Activated naive CD4-positive, alpha-beta T cell treated with anti-CD3 and anti-CD28 coated beads, Interleukin-2, amount 50 U/mL, for 24 hours (primary cell): ENCODE data around the gene HELZ.
"Not testable (repeated sequence)": the region's sequence is repeated elsewhere in the genome, so short reads cannot be mapped to it uniquely, and the experiment has no call there.

Experiments
- H3K27ac Mint-ChIP-seq: one replicate; pipeline ENCODE4 v1.8.0; 2021; ENCODE audit warnings: mild to moderate bottlenecking, mixed read lengths
- H3K27me3 Mint-ChIP-seq: one replicate; pipeline ENCODE4 v1.8.0; 2021; ENCODE audit warnings: mixed read lengths
- H3K36me3 Mint-ChIP-seq: one replicate; pipeline ENCODE4 v1.8.0; 2021; ENCODE audit warnings: mixed read lengths
- H3K4me1 Mint-ChIP-seq: one replicate; pipeline ENCODE4 v1.8.0; 2021; ENCODE audit warnings: mixed read lengths
- H3K4me3 Mint-ChIP-seq: one replicate; pipeline ENCODE4 v1.8.0; 2021; ENCODE audit warnings: mild to moderate bottlenecking, mixed read lengths
- H3K9me3 Mint-ChIP-seq: one replicate; pipeline ENCODE4 v1.8.0; 2021; ENCODE audit warnings: mixed read lengths

Gene HELZ

DNA sequence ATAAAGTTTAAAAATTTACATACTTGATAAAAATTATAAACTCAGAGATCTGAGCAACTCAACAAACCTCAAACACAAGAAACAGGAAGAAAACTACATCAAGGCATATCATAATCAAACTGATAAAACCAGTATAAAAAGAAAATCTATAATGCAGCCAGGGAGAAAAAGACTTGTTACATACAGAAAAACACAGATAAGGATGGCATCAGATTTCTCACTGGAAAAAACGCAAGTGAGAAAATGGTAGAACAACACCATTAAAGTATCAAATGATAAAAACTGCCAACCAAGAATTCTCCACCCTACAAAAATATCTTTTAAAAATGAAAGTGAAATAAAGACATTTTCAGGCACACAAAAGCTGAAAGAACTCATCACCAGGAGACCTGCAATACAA, 129.6 kb downstream of the HELZ start:
- H3K36me3 Mint-ChIP-seq = peaks cover 64% of the 10 kb centered on the region
- H3K4me1 Mint-ChIP-seq = peaks cover 22% of the 10 kb centered on the region
- no peak overlapping the region for H3K27ac Mint-ChIP-seq

DNA sequence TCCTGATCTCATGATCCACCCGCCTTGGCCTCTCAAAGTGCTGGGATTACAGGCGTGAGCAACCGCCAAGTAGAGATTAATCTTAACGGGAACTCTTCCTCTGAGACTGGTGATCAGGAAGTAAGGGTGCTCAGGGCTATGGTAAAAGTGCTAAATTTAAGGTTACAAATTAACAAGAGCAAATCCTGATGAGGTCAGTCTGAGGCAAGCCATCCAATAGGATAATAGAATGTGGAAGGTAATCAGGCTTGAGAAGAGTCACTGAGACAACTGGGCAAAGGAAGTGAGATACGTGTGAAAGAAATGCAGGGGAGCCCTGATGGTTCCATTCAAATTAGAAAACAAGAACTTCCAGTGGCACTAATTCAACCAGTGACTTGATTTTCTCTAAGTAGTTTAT, 131.5 kb downstream of the HELZ start:
- Mint-ChIP-seq H3K27ac (no peak overlapping the region), H3K4me3 (no peak overlapping the region), H3K27me3 (no peaks in the 10 kb centered on the region), H3K9me3 (peaks cover 9% of the 10 kb centered on the region), H3K36me3 (peaks cover 59% of the 10 kb centered on the region), H3K4me1 (peaks cover 22% of the 10 kb centered on the region)

More for the DNA sequence above, 129.6 kb downstream of the HELZ start:
- H3K4me3 Mint-ChIP-seq = no peak overlapping the region
- H3K27me3 Mint-ChIP-seq = no peaks in the 10 kb centered on the region
- H3K9me3 Mint-ChIP-seq = peaks cover 9% of the 10 kb centered on the region

DNA sequence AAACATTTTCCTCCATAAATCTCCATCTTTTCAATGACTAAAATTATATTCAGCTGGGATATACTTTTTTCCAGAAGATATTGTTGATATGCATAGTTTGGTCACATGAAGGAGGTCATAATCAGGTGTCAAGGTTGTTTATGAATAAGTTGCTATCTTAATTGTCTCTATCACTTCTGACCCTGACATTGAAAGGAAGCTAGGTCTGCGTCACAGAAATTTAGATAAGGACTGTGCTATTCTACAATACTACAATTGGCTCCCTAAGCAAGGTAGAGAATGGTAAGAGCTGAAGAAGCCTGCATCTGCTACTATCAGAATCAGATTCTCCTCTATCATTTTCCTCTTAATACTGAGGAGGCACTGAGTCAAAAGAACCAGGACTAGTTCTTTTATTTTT, 133.2 kb downstream of the HELZ start:
- Mint-ChIP-seq H3K4me1 (peaks cover 26% of the 10 kb centered on the region), H3K9me3 (peaks cover 9% of the 10 kb centered on the region), H3K27me3 (no peaks in the 10 kb centered on the region), H3K36me3 (peaks cover 55% of the 10 kb centered on the region), H3K4me3 (no peak overlapping the region), H3K27ac (no peak overlapping the region)

DNA sequence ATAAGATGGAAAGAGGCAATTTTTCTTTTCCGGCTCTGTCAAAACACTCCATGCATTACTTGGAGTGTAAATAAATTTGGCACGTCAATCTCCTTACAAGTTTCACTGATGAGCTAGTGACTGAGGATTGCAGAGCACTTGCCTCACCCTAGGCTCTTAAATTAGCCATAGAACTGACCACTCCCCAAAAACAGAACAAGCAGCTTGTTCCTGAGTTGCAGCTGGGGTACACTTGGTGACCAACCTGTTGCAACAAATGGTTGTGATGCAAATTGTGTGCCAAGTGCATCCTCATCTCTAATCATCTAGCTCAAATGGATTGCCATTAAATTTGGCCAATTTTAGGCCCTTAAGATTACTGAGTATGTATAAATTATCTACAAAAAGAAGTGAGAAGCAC, 133.7 kb downstream of the HELZ start:
- H3K27me3 Mint-ChIP-seq = no peaks in the 10 kb centered on the region
- peaks cover 24% of the 10 kb centered on the region for H3K4me1 Mint-ChIP-seq
- H3K36me3 Mint-ChIP-seq = peaks cover 52% of the 10 kb centered on the region
- no peak overlapping the region for H3K4me3 Mint-ChIP-seq
- no peak overlapping the region for H3K27ac Mint-ChIP-seq
- peaks cover 6% of the 10 kb centered on the region for H3K9me3 Mint-ChIP-seq

DNA sequence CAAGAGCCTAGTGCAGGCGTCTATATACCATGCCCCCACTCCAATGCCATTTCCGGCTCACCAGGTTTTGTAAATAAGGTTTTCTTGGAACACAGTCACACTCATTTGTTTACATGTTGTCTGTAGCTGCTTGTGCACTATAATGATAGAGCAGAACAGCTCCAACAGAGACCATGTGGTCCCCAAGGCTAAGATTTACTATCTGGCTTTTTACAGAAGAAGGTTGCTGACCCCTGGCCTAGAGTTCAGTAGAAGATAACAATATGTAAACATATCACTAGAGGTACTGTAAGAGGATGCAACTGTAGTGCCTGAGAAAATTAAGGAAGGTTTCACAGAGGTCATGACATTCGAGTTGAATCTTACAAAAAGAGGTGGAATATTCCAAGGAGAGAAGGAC, 134.4 kb downstream of the HELZ start:
- no peaks in the 10 kb centered on the region for H3K27me3 Mint-ChIP-seq
- no peaks in the 10 kb centered on the region for H3K9me3 Mint-ChIP-seq
- peaks cover 46% of the 10 kb centered on the region for H3K36me3 Mint-ChIP-seq
- H3K4me3 Mint-ChIP-seq = no peak overlapping the region
- H3K4me1 Mint-ChIP-seq = peaks cover 18% of the 10 kb centered on the region
- H3K27ac Mint-ChIP-seq = no peak overlapping the region

DNA sequence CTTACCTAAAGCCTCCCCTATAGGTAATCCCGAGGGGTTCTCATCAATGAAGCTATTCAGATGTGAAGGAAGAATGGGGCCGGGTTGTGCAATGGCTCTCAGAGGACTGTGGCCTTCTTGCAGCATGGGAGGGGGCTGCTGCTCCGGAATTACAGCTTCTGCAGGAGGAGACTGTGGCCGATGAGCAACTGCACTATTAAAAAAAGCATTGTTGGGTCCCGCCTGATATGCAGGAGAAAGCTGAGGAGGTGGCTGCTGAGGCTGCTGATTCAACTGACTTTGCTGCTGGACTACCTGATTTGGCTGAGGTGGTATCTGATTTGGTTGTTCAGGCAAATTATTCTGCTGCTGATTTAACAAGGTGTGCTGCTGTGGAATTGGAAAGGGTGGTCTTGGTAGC, 135.9 kb downstream of the HELZ start:
- Mint-ChIP-seq H3K4me1 (peaks cover 21% of the 10 kb centered on the region), H3K4me3 (no peak overlapping the region), H3K9me3 (no peaks in the 10 kb centered on the region), H3K27me3 (no peaks in the 10 kb centered on the region), H3K36me3 (peaks cover 47% of the 10 kb centered on the region), H3K27ac (no peak overlapping the region)

DNA sequence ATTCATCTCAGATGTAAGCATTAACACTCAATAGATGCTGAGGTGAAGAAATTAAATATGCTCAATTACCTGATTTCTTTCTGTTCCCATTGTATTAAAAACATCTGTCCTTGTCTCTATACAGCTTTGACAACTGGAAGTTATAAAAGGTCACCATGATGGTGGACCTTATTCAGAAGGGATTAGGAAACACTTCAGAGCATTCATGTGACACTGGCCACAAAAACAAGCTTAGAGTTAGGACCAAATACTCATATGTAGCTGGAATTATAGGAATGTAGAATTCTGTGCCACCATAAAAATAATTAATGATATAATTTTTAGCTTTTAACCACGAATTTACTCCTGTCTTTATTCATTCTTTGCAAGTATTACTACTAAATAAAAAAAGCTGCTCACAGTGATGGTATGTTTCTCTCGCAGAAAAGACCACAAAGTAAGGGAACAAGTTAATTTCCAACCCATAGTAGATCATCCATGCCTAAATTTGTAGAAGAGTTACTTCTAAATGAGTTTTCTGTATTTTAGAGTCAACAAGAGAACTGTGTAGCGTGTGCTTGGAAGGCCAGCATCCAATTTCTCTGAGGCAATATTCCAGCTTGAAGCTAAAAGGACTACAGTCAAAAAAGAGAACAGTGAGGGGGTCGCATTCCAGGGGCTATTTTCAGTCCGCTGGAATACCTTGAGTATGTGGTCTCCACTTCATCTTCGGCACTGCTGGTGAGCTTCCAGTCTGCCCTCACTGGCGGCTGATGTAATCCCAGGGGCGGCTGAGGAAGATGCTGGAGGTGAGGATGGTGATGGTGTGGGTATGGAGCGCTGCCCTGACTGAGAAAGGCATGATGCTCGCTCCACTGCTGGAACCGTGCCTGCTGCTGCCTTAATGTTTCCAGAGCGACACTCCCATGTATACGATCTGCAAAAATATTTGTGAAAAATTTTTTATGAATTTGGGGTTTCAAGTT, 136.9 kb downstream of the HELZ start:
- no peaks in the 10 kb centered on the region for H3K27me3 Mint-ChIP-seq
- peaks cover 44% of the 10 kb centered on the region for H3K36me3 Mint-ChIP-seq
- H3K9me3 Mint-ChIP-seq = no peaks in the 10 kb centered on the region
- no peak overlapping the region for H3K4me3 Mint-ChIP-seq
- H3K4me1 Mint-ChIP-seq = peaks cover 28% of the 10 kb centered on the region
- H3K27ac Mint-ChIP-seq = no peak overlapping the region

DNA sequence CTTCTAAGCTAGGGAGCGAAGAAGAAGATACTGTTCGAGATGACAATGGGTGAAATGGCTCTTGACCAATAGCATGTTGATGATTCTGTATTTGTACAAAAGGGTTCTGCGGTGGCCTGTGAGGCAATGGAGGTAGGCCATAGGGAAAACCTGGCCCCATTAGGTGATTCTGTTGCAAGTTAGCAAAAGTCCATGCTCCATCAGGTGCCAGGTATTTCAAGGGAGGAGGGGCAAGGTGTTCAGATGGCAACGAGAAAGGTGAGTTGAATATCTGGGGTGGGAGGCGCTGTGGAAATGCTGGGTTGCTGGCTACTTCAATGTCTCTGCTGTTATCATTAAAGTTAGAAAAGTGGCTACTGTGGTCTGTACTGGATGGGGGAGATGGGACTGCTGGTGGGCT, 137.8 kb downstream of the HELZ start:
- no peaks in the 10 kb centered on the region for H3K27me3 Mint-ChIP-seq
- peaks cover 39% of the 10 kb centered on the region for H3K36me3 Mint-ChIP-seq
- no peak overlapping the region for H3K27ac Mint-ChIP-seq
- H3K4me1 Mint-ChIP-seq = peaks cover 37% of the 10 kb centered on the region
- H3K4me3 Mint-ChIP-seq = no peak overlapping the region
- no peaks in the 10 kb centered on the region for H3K9me3 Mint-ChIP-seq

DNA sequence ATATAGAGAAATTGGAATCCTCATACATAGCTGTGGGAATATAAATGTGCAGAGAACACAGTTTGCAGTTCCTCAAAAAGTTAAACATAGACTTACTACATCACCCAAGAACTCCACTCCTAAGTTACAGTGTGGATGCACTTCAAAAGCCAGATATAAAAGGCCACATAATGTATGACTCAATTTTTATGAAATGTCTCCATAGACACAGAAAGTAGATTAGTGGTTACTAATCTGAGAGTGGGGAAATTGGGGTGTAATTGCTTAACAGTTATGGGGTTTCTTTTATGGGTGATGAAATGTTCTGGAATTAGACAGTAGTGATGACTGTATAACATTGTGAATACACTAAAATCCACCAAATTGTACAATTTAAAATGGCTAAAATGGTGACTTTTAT, 139.8 kb downstream of the HELZ start:
- no peaks in the 10 kb centered on the region for H3K27me3 Mint-ChIP-seq
- peaks cover 50% of the 10 kb centered on the region for H3K4me1 Mint-ChIP-seq
- peak overlapping the region; percentile 70 for H3K27ac Mint-ChIP-seq
- peaks cover 37% of the 10 kb centered on the region for H3K36me3 Mint-ChIP-seq
- no peak overlapping the region for H3K4me3 Mint-ChIP-seq
- no peaks in the 10 kb centered on the region for H3K9me3 Mint-ChIP-seq

DNA sequence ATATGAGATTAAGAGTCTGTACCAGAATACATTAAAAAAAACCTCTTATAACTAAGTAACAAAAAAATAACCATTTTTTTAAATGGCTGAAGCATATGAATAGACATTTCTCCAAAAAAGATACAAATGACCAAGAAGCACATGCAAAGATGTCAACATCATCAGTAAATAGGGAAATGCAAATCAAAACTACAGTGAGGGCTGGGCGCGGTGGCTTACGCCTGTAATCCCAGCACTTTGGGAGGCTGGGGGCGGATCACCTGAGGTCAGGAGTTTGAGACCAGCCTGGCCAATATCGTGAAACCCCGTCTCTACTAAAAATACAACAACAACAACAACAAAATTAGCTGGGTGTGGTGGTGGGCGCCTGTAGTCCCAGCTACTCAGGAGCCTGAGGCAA, 140.4 kb downstream of the HELZ start:
- Mint-ChIP-seq H3K4me1 (peaks cover 54% of the 10 kb centered on the region), H3K36me3 (peaks cover 37% of the 10 kb centered on the region)
- H3K4me3 Mint-ChIP-seq, H3K27ac Mint-ChIP-seq, H3K27me3 Mint-ChIP-seq, H3K9me3 Mint-ChIP-seq: not testable (repeated sequence)

DNA sequence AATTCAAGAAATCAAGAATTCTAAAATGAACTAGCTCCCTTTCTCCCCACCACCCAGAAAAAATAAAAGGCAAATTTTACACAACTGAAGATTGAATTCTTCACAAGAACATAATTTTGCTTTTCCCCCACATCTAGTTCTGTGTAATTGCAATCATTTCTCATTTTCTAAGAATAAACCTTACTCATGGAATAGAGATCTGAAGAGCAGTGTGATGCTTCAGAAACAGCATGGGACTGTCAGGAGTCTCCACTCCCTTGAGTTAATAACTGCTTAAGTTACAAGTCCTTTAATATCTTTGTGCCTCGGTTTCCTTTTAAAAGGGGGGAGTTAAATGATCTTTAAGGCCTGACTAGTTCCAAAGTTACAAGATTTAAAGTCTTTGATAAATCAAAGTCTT, 147.0 kb downstream of the HELZ start:
- Mint-ChIP-seq H3K27me3 (no peaks in the 10 kb centered on the region), H3K27ac (no peak overlapping the region), H3K36me3 (peaks cover 28% of the 10 kb centered on the region), H3K4me1 (peaks cover 68% of the 10 kb centered on the region), H3K9me3 (no peaks in the 10 kb centered on the region), H3K4me3 (no peak overlapping the region)

DNA sequence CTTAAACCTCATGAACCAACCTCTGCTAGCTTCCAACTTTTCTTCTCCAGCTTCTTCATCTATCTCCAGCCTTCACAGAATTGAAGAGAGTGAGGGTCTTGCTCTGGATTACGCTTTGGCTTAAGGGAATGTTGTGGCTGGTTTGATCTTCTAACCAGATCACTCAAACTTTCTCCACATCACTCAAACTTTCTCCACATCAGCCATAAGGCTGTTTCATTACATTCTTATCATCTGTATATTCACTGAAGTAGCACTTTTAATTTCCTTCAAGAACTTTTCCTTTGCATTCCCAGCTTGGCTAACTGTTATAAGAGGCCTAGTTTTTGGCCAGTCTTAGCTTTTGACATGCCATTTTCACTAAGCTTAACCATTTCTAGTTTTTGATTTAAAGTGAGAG, 148.4 kb downstream of the HELZ start:
- no peaks in the 10 kb centered on the region for H3K27me3 Mint-ChIP-seq
- H3K27ac Mint-ChIP-seq = no peak overlapping the region
- peaks cover 25% of the 10 kb centered on the region for H3K36me3 Mint-ChIP-seq
- H3K9me3 Mint-ChIP-seq = no peaks in the 10 kb centered on the region
- peaks cover 69% of the 10 kb centered on the region for H3K4me1 Mint-ChIP-seq
- no peak overlapping the region for H3K4me3 Mint-ChIP-seq

DNA sequence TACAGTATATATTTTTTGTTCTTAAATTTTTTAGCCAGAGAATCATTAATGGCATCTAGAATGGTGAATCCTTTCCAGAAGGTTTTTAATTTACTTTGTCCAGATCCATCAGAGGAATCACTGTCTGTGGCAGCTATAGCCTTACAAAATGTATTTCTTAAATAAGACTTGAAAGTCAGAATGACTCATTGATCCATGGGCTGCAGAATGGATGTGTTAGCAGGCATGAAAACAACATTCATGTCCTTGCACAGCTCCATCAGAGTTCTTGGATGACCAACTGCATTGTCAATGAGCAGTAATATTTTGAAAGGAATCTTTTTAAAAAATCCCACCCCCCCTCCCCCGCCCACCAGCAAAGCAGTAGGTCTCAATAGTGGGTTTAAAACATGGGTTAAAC, 149.2 kb downstream of the HELZ start:
- H3K9me3 Mint-ChIP-seq = no peaks in the 10 kb centered on the region
- peak overlapping the region; percentile 23 for H3K27ac Mint-ChIP-seq
- no peaks in the 10 kb centered on the region for H3K27me3 Mint-ChIP-seq
- no peak overlapping the region for H3K4me3 Mint-ChIP-seq
- peaks cover 66% of the 10 kb centered on the region for H3K4me1 Mint-ChIP-seq
- peaks cover 26% of the 10 kb centered on the region for H3K36me3 Mint-ChIP-seq

DNA sequence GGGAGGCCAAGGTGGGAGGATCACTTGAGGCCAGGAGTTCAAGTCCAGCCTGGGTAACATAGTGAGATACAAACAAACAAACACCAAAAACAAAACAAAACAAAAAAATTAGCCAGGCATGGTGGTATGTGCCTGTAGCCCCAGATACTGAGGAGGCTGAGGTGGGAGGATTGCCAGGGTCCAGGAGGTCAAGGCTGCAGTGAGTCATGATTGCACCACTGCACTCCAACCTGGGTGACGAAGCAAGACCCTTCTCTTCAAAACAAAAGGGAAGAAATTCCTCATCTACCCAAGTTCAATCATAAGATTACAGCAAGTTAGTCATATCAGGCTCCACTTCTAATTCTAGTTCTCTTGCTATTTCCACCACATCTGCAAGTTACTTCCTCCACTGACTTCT, 149.7 kb downstream of the HELZ start:
- H3K9me3 Mint-ChIP-seq, H3K4me3 Mint-ChIP-seq, H3K27me3 Mint-ChIP-seq: not testable (repeated sequence)
- H3K36me3 Mint-ChIP-seq = peaks cover 27% of the 10 kb centered on the region
- peak overlapping the region; percentile 23 for H3K27ac Mint-ChIP-seq
- peaks cover 67% of the 10 kb centered on the region for H3K4me1 Mint-ChIP-seq

DNA sequence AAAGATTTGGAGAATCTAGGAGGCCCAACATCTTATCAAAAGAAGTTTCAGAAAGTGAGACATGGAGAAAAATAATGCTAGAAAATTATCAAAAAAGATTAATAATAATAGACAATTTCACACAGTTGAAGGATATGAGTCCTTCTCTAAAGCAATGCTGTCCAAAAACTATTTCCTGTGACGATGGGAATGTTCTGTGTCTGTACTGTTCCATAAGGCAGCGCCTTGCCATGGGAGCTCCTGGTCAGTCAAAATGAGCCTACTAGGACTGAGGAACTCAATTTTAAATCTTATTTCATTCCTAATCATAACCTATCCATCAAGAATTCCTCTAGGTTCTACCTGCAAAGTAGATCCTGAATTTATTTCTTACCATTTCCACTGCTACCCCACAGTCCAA, 151.6 kb downstream of the HELZ start:
- Mint-ChIP-seq H3K4me3 (no peak overlapping the region), H3K27ac (no peak overlapping the region), H3K4me1 (peaks cover 68% of the 10 kb centered on the region), H3K36me3 (peaks cover 29% of the 10 kb centered on the region), H3K9me3 (no peaks in the 10 kb centered on the region), H3K27me3 (no peaks in the 10 kb centered on the region)

DNA sequence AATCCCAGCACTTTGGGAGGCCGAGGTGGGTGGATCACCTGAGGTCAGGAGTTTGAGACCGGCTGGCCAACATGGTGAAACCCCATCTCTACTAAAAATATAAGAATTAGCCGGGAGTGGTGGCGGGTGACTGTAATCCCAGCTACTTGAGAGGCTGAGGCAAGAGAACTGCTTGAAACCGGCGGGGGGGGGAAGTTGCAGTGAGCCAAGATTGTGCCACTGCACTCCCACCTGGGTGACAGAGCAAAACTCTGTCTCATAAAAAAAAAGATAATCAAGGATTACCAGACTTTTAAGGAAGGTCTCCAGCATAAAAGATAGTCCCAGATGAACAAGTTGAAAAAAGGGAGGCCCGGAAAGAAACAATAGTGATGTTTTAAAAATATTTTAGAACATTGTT, 152.3 kb downstream of the HELZ start:
- Mint-ChIP-seq H3K36me3 (peaks cover 25% of the 10 kb centered on the region), H3K4me1 (peaks cover 64% of the 10 kb centered on the region)
- H3K4me3 Mint-ChIP-seq, H3K9me3 Mint-ChIP-seq, H3K27me3 Mint-ChIP-seq, H3K27ac Mint-ChIP-seq: not testable (repeated sequence)

DNA sequence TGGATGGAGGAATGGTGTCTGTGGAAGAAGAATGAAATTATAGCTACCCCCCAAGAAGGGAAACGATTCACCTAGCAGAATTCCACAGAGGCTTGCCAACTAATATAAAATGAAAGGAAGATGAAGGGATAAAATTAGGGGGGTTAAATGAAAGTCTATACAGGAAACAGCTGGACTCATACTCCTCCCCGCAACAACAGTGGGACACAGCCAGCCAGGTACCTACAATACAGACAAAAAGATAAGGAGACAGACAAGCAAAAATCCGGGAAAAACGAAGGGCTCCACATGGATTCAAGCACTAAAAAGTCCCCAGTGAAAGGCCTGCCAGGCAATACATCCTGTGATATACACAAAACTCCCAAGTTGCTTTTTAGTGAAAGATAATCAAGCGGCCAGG, 152.7 kb downstream of the HELZ start:
- peaks cover 62% of the 10 kb centered on the region for H3K4me1 Mint-ChIP-seq
- peaks cover 23% of the 10 kb centered on the region for H3K36me3 Mint-ChIP-seq
- no peak overlapping the region for H3K4me3 Mint-ChIP-seq
- H3K27me3 Mint-ChIP-seq = no peaks in the 10 kb centered on the region
- H3K27ac Mint-ChIP-seq = no peak overlapping the region
- no peaks in the 10 kb centered on the region for H3K9me3 Mint-ChIP-seq
